PC-9 (cell line): ENCODE data around the gene BFSP1.

Source experiments
- CTCF ChIP-seq: fragments of 200-600 bp; sonication (generic); conservative IDR thresholded peaks from 2 replicates; pipeline ENCODE4 v1.6.1; 2017; ENCODE audit warnings: mixed run types, antibody characterized with exemption, mild to moderate bottlenecking, moderate library complexity
- EZH2 ChIP-seq: fragments of 200-600 bp; sonication (generic); IDR thresholded peaks from 2 replicates; pipeline ENCODE4 v1.8.0; 2017; ENCODE audit warnings: antibody characterized with exemption, low read depth

GRCh38 chr20:17531665-17532025 is 466 bp upstream of the BFSP1 start:
- TF ChIP-seq CTCF (no peak), EZH2 (no peak)
